Measurements from ENCODE around the gene UNC5C.

GRCh38 chr4:95283320-95283719 is 265.5 kb downstream of the UNC5C start:
- TF ChIP-seq CTCF (conservative IDR thresholded peaks at IDR 0.05; ENCODE audit: low read depth, low read length): no peak
- TF ChIP-seq RAD21 (IDR thresholded peaks at IDR 0.05; ENCODE audit: low read length): no peak
- TF ChIP-seq ELK1 (IDR thresholded peaks at IDR 0.05; ENCODE audit: borderline replicate concordance, low read depth, low read length): no peak
- TF ChIP-seq POLR2A (IDR thresholded peaks at IDR 0.05; ENCODE audit: low read depth, low read length): no peak
- TF ChIP-seq MAFK (IDR thresholded peaks at IDR 0.05; ENCODE audit: low read depth, low read length): no peak
- TF ChIP-seq CHD1 (IDR thresholded peaks at IDR 0.05; ENCODE audit: low read depth, low read length): no peak
- no peak for TF ChIP-seq RFX5 (IDR thresholded peaks at IDR 0.05; ENCODE audit: low read depth, low read length)
- no peak for TF ChIP-seq MAZ (IDR thresholded peaks at IDR 0.05; ENCODE audit: borderline replicate concordance, low read depth, low read length)
